Measurements from ENCODE around the gene CAPN13. TPM values are rescaled to one million over a fixed set of nuclear protein-coding genes. Genes with fewer than 3 reads are reported as not detected.

CAPN13 gene, protein sequence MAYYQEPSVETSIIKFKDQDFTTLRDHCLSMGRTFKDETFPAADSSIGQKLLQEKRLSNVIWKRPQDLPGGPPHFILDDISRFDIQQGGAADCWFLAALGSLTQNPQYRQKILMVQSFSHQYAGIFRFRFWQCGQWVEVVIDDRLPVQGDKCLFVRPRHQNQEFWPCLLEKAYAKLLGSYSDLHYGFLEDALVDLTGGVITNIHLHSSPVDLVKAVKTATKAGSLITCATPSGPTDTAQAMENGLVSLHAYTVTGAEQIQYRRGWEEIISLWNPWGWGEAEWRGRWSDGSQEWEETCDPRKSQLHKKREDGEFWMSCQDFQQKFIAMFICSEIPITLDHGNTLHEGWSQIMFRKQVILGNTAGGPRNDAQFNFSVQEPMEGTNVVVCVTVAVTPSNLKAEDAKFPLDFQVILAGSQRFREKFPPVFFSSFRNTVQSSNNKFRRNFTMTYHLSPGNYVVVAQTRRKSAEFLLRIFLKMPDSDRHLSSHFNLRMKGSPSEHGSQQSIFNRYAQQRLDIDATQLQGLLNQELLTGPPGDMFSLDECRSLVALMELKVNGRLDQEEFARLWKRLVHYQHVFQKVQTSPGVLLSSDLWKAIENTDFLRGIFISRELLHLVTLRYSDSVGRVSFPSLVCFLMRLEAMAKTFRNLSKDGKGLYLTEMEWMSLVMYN
- total RNA-seq, result under 1 TPM in 1 of 4 donors, not detected in 3; 0.12 TPM

DNA sequence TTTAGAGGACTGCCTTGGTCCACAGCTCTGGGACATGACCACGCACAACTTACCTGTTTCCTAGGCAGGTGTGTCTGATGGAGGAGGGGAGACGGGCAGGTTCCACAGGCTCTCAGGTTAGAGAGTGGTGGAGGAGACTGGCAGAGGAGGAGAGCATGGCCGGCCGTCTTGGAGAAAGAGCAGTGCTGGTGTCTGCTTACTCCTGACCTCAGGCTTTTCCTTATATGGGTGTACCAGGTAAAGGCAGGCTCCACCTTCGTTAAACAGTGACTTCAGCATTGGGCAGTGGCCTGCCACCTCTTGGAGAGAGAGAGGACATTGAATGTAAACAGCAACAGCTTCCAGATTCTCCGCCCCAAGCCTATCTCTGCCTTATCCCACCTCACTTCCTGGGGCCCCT is at the start of gene CAPN13:
Gene CAPN13, minus strand, starts transcription at position 198 of the 400 bp plus-strand sequence. CDS start 20,121 bp downstream, outside the sequence.
- Histone ChIP-seq H3K4me1 (no peaks in the 10 kb centered on the region), H3K36me3 (no peaks in the 10 kb centered on the region), H3K27ac (no peak within 1 kb of the TSS), H3K9me3 (no peaks in the 10 kb centered on the region), H3K27me3 (peaks cover 33% of the 10 kb centered on the region), H3K4me3 (no peak within 1 kb of the TSS)
- TF ChIP-seq EP300 (IDR thresholded peaks at IDR 0.05) (no peak), POLR2A (IDR thresholded peaks at IDR 0.05) (no peak), POLR2AphosphoS5 (IDR thresholded peaks at IDR 0.05) (no peak)
- TF ChIP-seq, protein P1, sequence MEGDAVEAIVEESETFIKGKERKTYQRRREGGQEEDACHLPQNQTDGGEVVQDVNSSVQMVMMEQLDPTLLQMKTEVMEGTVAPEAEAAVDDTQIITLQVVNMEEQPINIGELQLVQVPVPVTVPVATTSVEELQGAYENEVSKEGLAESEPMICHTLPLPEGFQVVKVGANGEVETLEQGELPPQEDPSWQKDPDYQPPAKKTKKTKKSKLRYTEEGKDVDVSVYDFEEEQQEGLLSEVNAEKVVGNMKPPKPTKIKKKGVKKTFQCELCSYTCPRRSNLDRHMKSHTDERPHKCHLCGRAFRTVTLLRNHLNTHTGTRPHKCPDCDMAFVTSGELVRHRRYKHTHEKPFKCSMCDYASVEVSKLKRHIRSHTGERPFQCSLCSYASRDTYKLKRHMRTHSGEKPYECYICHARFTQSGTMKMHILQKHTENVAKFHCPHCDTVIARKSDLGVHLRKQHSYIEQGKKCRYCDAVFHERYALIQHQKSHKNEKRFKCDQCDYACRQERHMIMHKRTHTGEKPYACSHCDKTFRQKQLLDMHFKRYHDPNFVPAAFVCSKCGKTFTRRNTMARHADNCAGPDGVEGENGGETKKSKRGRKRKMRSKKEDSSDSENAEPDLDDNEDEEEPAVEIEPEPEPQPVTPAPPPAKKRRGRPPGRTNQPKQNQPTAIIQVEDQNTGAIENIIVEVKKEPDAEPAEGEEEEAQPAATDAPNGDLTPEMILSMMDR (IDR thresholded peaks at IDR 0.05), result no peak
- WGBS, 2 donors (ENCODE audit: low coverage in 1 of 2), result 40 to 63% methylated on average over 1 to 6 of the region's 6 CpGs
- no peak for ATAC-seq

GRCh38 chr2:30847841-30848240 is 40.6 kb upstream of the CAPN13 start:
- no peak for TF ChIP-seq POLR2AphosphoS5 (IDR thresholded peaks at IDR 0.05)
- TF ChIP-seq, protein P1 (IDR thresholded peaks at IDR 0.05), result no peak
- H3K27ac ChIP-seq, result no peak overlapping the region
- ATAC-seq, result no peak
- H3K36me3 ChIP-seq, result no peaks in the 10 kb centered on the region
- H3K9me3 ChIP-seq, result peaks cover 0 to 23% (median 0%) of the 10 kb centered on the region in 3 donors
- peaks cover 15% of the 10 kb centered on the region for H3K27me3 ChIP-seq
- no peaks in the 10 kb centered on the region for H3K4me1 ChIP-seq
- H3K4me3 ChIP-seq, result no peak overlapping the region

- TF ChIP-seq EP300 (IDR thresholded peaks at IDR 0.05), result no peak
- TF ChIP-seq POLR2AphosphoS5 (IDR thresholded peaks at IDR 0.05), result no peak
- TF ChIP-seq POLR2A (IDR thresholded peaks at IDR 0.05), result no peak
- TF ChIP-seq, protein P1 (IDR thresholded peaks at IDR 0.05), result no peak
- Histone ChIP-seq H3K4me1 (no peaks in the 10 kb centered on the region), H3K36me3 (no peaks in the 10 kb centered on the region), H3K4me3 (no peak overlapping the region), H3K9me3 (peaks cover 0 to 23% (median 0%) of the 10 kb centered on the region in 3 donors), H3K27ac (no peak overlapping the region), H3K27me3 (peaks cover 15% of the 10 kb centered on the region)
- ATAC-seq, result no peak
- 17 to 83% methylated on average over 1 of the region's 1 CpG for WGBS, 2 donors (ENCODE audit: low coverage in 1 of 2)
Observed at GRCh38 chr2:30847329-30847728, 40.1 kb upstream of the CAPN13 start.

GRCh38 chr2:30828586-30828985 is 21.3 kb upstream of the CAPN13 start:
- WGBS, 2 donors (ENCODE audit: low coverage in 1 of 2), result 25 to 67% methylated on average over 1 of the region's 1 CpG
- TF ChIP-seq POLR2AphosphoS5 (IDR thresholded peaks at IDR 0.05) (no peak), POLR2A (IDR thresholded peaks at IDR 0.05) (no peak), EP300 (IDR thresholded peaks at IDR 0.05) (no peak)
- TF ChIP-seq, protein P1 (IDR thresholded peaks at IDR 0.05), result no peak
- ATAC-seq, result no peak
- Histone ChIP-seq H3K4me1 (no peaks in the 10 kb centered on the region), H3K36me3 (no peaks in the 10 kb centered on the region), H3K4me3 (no peak overlapping the region), H3K27me3 (no peaks in the 10 kb centered on the region), H3K27ac (no peak overlapping the region), H3K9me3 (peaks cover 0 to 6% (median 0%) of the 10 kb centered on the region in 3 donors)
